Activated CD4-positive, alpha-beta memory T cell treated with anti-CD3 and anti-CD28 coated beads, Interleukin-2, amount 10 ng/mL, durations not matched to agents 7 days and 5 days (primary cell): ENCODE results near the gene SERPINE3. TPM values are rescaled to one million over a fixed set of nuclear protein-coding genes. Genes with fewer than 3 reads are reported as not detected.

Source experiments
- CTCF ChIA-PET: fragments of 350-600 bp; sonication (Branson Sonifier 250); formaldehyde crosslinking; loops from one replicate; lab custom pipeline; 2021; ENCODE audit warnings: antibody characterized with exemption, inconsistent platforms; lab: Charles Lee
- POLR2A ChIA-PET: fragments of 350-600 bp; sonication (Branson Sonifier 250); formaldehyde crosslinking; loops from one replicate; lab custom pipeline; 2021; ENCODE audit warnings: antibody characterized with exemption; lab: Charles Lee
- DNase-seq: peaks from one replicate; pipeline ENCODE4 v3.0.0-alpha.2; 2020
- H3K27ac Mint-ChIP-seq: one replicate; pipeline ENCODE4 v1.8.0; 2021; ENCODE audit warnings: mild to moderate bottlenecking, mixed read lengths
- H3K27me3 Mint-ChIP-seq: one replicate; pipeline ENCODE4 v1.8.0; 2021; ENCODE audit warnings: mixed read lengths
- H3K36me3 Mint-ChIP-seq: one replicate; pipeline ENCODE4 v1.8.0; 2021; ENCODE audit warnings: low read depth, mixed read lengths
- H3K4me1 Mint-ChIP-seq: one replicate; pipeline ENCODE4 v1.8.0; 2021; ENCODE audit warnings: mixed read lengths
- H3K4me3 Mint-ChIP-seq: one replicate; pipeline ENCODE4 v1.8.0; 2021; ENCODE audit warnings: mild to moderate bottlenecking, mixed read lengths
- H3K9me3 Mint-ChIP-seq: one replicate; pipeline ENCODE4 v1.8.0; 2021; ENCODE audit warnings: mixed read lengths
- total RNA-seq, 2 experiments: library from RNA; stranded (reverse); gene quantifications; one replicate each; pipeline ENCODE4 v1.2.3, GENCODE V29; 2021

Gene SERPINE3
- total RNA-seq, 2 experiments from 2014 or later: not detected

- ChIA-PET CTCF (no interaction called here), POLR2A (no interaction called here)
- H3K9me3 Mint-ChIP-seq: no peaks in the 10 kb centered on the region
- H3K36me3 Mint-ChIP-seq: no peaks in the 10 kb centered on the region
- DNase-seq: no peak
- H3K4me1 Mint-ChIP-seq: no peaks in the 10 kb centered on the region
- H3K4me3 Mint-ChIP-seq: no peak overlapping the region
- H3K27me3 Mint-ChIP-seq: peaks cover 6% of the 10 kb centered on the region
- H3K27ac Mint-ChIP-seq: no peak overlapping the region
Measured at GRCh38 chr13:51318015-51318414, 21.5 kb upstream of the SERPINE3 start.

GRCh38 chr13:51318876-51319275 lies 20.6 kb upstream of the SERPINE3 start:
- Mint-ChIP-seq H3K4me1 (no peaks in the 10 kb centered on the region), H3K27me3 (peaks cover 3% of the 10 kb centered on the region), H3K27ac (no peak overlapping the region), H3K4me3 (no peak overlapping the region), H3K9me3 (no peaks in the 10 kb centered on the region), H3K36me3 (no peaks in the 10 kb centered on the region)
- DNase-seq: no peak
- ChIA-PET POLR2A (no interaction called here), CTCF (no interaction called here)

GRCh38 chr13:51321836-51322235 lies 17.7 kb upstream of the SERPINE3 start:
- Mint-ChIP-seq H3K9me3 (no peaks in the 10 kb centered on the region), H3K27ac (no peak overlapping the region), H3K36me3 (no peaks in the 10 kb centered on the region), H3K27me3 (no peaks in the 10 kb centered on the region), H3K4me3 (no peak overlapping the region), H3K4me1 (no peaks in the 10 kb centered on the region)
- POLR2A ChIA-PET: no interaction called here
- CTCF ChIA-PET: no interaction called here
- DNase-seq: no peak

GRCh38 chr13:51322826-51323225 lies 16.7 kb upstream of the SERPINE3 start:
- no peaks in the 10 kb centered on the region for H3K36me3 Mint-ChIP-seq
- CTCF ChIA-PET: no interaction called here
- POLR2A ChIA-PET: no interaction called here
- no peaks in the 10 kb centered on the region for H3K27me3 Mint-ChIP-seq
- no peak for DNase-seq
- H3K9me3 Mint-ChIP-seq: no peaks in the 10 kb centered on the region
- H3K4me1 Mint-ChIP-seq: no peaks in the 10 kb centered on the region
- no peak overlapping the region for H3K4me3 Mint-ChIP-seq
- no peak overlapping the region for H3K27ac Mint-ChIP-seq

GRCh38 chr13:51323824-51324511 lies 15.5 kb upstream of the SERPINE3 start:
- H3K27me3 Mint-ChIP-seq: no peaks in the 10 kb centered on the region

GRCh38 chr13:51324714-51325420 lies 14.6 kb upstream of the SERPINE3 start:
- Mint-ChIP-seq H3K4me1 (no peaks in the 10 kb centered on the region), H3K36me3 (no peaks in the 10 kb centered on the region), H3K27me3 (no peaks in the 10 kb centered on the region), H3K27ac (no peak overlapping the region), H3K4me3 (no peak overlapping the region), H3K9me3 (no peaks in the 10 kb centered on the region)
- ChIA-PET CTCF (no interaction called here), POLR2A (no interaction called here)
- no peak for DNase-seq

More at GRCh38 chr13:51323824-51324511, 15.5 kb upstream of the SERPINE3 start:
- DNase-seq: no peak
- Mint-ChIP-seq H3K9me3 (no peaks in the 10 kb centered on the region), H3K27ac (no peak overlapping the region), H3K4me1 (no peaks in the 10 kb centered on the region), H3K36me3 (no peaks in the 10 kb centered on the region), H3K4me3 (no peak overlapping the region)
- ChIA-PET CTCF (no interaction called here), POLR2A (no interaction called here)

- Mint-ChIP-seq H3K9me3 (no peaks in the 10 kb centered on the region), H3K27ac (no peak overlapping the region), H3K4me1 (peaks cover 3% of the 10 kb centered on the region), H3K36me3 (no peaks in the 10 kb centered on the region), H3K4me3 (no peak overlapping the region), H3K27me3 (no peaks in the 10 kb centered on the region)
- ChIA-PET CTCF (no interaction called here), POLR2A (no interaction called here)
- DNase-seq: no peak
Measured at GRCh38 chr13:51325837-51326236, 13.7 kb upstream of the SERPINE3 start.

GRCh38 chr13:51326777-51327176 lies 12.7 kb upstream of the SERPINE3 start:
- ChIA-PET CTCF (interaction anchor here (1.3 kb wide), 1 partner anchor 40 kb away, joined by 4 read pairs; no protein-coding TSS in a partner anchor), POLR2A (no interaction called here)
- H3K4me3 Mint-ChIP-seq: no peak overlapping the region

GRCh38 chr13:51327961-51328360 lies 11.5 kb upstream of the SERPINE3 start:
- DNase-seq: no peak
- Mint-ChIP-seq H3K36me3 (no peaks in the 10 kb centered on the region), H3K27ac (no peak overlapping the region), H3K4me1 (peaks cover 14% of the 10 kb centered on the region), H3K9me3 (no peaks in the 10 kb centered on the region), H3K27me3 (no peaks in the 10 kb centered on the region), H3K4me3 (no peak overlapping the region)
- ChIA-PET POLR2A (no interaction called here), CTCF (interaction anchor here (1.3 kb wide), 1 partner anchor 41 kb away, joined by 4 read pairs; no protein-coding TSS in a partner anchor)

More at GRCh38 chr13:51326777-51327176, 12.7 kb upstream of the SERPINE3 start:
- Mint-ChIP-seq H3K27ac (no peak overlapping the region), H3K4me1 (peaks cover 10% of the 10 kb centered on the region), H3K9me3 (no peaks in the 10 kb centered on the region), H3K36me3 (no peaks in the 10 kb centered on the region), H3K27me3 (no peaks in the 10 kb centered on the region)
- DNase-seq: no peak

- no peaks in the 10 kb centered on the region for H3K9me3 Mint-ChIP-seq
- CTCF ChIA-PET: no interaction called here
- peaks cover 17% of the 10 kb centered on the region for H3K4me1 Mint-ChIP-seq
- no peak overlapping the region for H3K27ac Mint-ChIP-seq
- DNase-seq: no peak
- H3K27me3 Mint-ChIP-seq: no peaks in the 10 kb centered on the region
- H3K36me3 Mint-ChIP-seq: no peaks in the 10 kb centered on the region
- POLR2A ChIA-PET: interaction anchor here (0.7 kb wide), 1 partner anchor 474 kb away, joined by 3 read pairs; no protein-coding TSS in a partner anchor
- H3K4me3 Mint-ChIP-seq: no peak overlapping the region
Measured at GRCh38 chr13:51328488-51328887, 11.0 kb upstream of the SERPINE3 start.

- Mint-ChIP-seq H3K27me3 (peaks cover 2% of the 10 kb centered on the region), H3K27ac (no peak overlapping the region), H3K9me3 (no peaks in the 10 kb centered on the region), H3K4me3 (no peak overlapping the region), H3K36me3 (no peaks in the 10 kb centered on the region), H3K4me1 (peaks cover 17% of the 10 kb centered on the region)
- CTCF ChIA-PET: no interaction called here
- POLR2A ChIA-PET: no interaction called here
- DNase-seq: no peak
Measured at GRCh38 chr13:51329606-51330005, 9.9 kb upstream of the SERPINE3 start.

GRCh38 chr13:51330791-51331190 lies 8.7 kb upstream of the SERPINE3 start:
- Mint-ChIP-seq H3K27ac (no peak overlapping the region), H3K27me3 (peaks cover 2% of the 10 kb centered on the region), H3K4me1 (peaks cover 17% of the 10 kb centered on the region), H3K36me3 (no peaks in the 10 kb centered on the region), H3K9me3 (no peaks in the 10 kb centered on the region), H3K4me3 (no peak overlapping the region)
- POLR2A ChIA-PET: interaction anchor here (0.6 kb wide), 1 partner anchor 1207 kb away, joined by 3 read pairs; no protein-coding TSS in a partner anchor
- CTCF ChIA-PET: no interaction called here
- DNase-seq: no peak

- CTCF ChIA-PET: no interaction called here
- Mint-ChIP-seq H3K9me3 (no peaks in the 10 kb centered on the region), H3K4me3 (no peak overlapping the region), H3K27ac (no peak overlapping the region), H3K27me3 (peaks cover 2% of the 10 kb centered on the region), H3K36me3 (no peaks in the 10 kb centered on the region), H3K4me1 (peaks cover 17% of the 10 kb centered on the region)
- DNase-seq: no peak
- POLR2A ChIA-PET: interaction anchor here (0.6 kb wide), 1 partner anchor 1207 kb away, joined by 3 read pairs; no protein-coding TSS in a partner anchor
Measured at GRCh38 chr13:51331354-51331861, 8.1 kb upstream of the SERPINE3 start.
